MG63 (cell line): ENCODE results near the gene NOX3. TPM values are rescaled to one million over a fixed set of nuclear protein-coding genes. Genes with fewer than 3 reads are reported as not detected.

Experiments
- total RNA-seq: library from RNA; depleted of rRNA; stranded (reverse); fragments of >200 nt; shearing (Covaris generic); gene quantifications from 2 replicates; pipeline ENCODE4 v1.2.3, GENCODE V29; 2014; ENCODE audit warnings: low replicate concordance; rRNA removed

NOX3 gene
- total RNA-seq, 1 experiment from 2014 or later, result not detected

Other genes starting within 250 kb of the NOX3 start
- gene CLDN20, start 191.8 kb downstream of the NOX3 start, total RNA-seq, result not detected in 2 replicates
- 7.1 and 20.6 TPM in 2 replicates for gene TFB1M, start 141.4 kb downstream of the NOX3 start, total RNA-seq